Naive thymus-derived CD4-positive, alpha-beta T cell (primary cell): ENCODE measurements around the gene EDRF1. TPM values are rescaled to one million over a fixed set of nuclear protein-coding genes. Genes with fewer than 3 reads are reported as not detected.

ENCODE experiments used
- ATAC-seq: fragments of 150-1000 bp; cut with Tn5 transposase; 2 replicates; pipeline ENCODE4 v1.10.0; 2021; ENCODE audit warnings: mild to moderate bottlenecking, moderate library complexity
- CTCF ChIA-PET: fragments of 350-600 bp; sonication (Branson Sonifier 250); formaldehyde crosslinking; loops from one replicate; lab custom pipeline; 2021; ENCODE audit warnings: antibody characterized with exemption; lab: Charles Lee
- POLR2A ChIA-PET: fragments of 350-600 bp; sonication (Branson Sonifier 250); formaldehyde crosslinking; loops from one replicate; lab custom pipeline; 2021; ENCODE audit warnings: antibody characterized with exemption, inconsistent platforms; lab: Charles Lee
- DNase-seq, 9 donors: peaks; one replicate each; pipeline versions ENCODE4 v3.0.0 to v3.0.0-alpha.2; 2020 to 2022; ENCODE audit warnings: mixed read lengths in 1 of 9
- H3K27ac ChIP-seq: one replicate; pipeline ENCODE4 v1.7.0; 2013; ENCODE audit warnings: mild to moderate bottlenecking, low read depth, low read length, moderate library complexity
- H3K27me3 ChIP-seq, 2 donors: one replicate each; pipeline ENCODE4 v1.7.0; 2013; ENCODE audit warnings: low read length in 2 of 2, mild to moderate bottlenecking in 2 of 2, moderate library complexity in 2 of 2; ENCODE audit not compliant: control insufficient read depth in 2 of 2, insufficient read depth in 2 of 2
- H3K36me3 ChIP-seq, 3 experiments: 1 replicate in 2 of 3; 2 replicates in 1 of 3; pipeline ENCODE4 v1.7.0; 2013; ENCODE audit warnings: low read length in 3 of 3, mild to moderate bottlenecking in 3 of 3, moderate library complexity in 1 of 3; ENCODE audit not compliant: insufficient read depth in 3 of 3, control insufficient read depth in 2 of 3
- H3K4me1 ChIP-seq, 2 donors: one replicate each; pipeline ENCODE4 v1.7.0; 2013; ENCODE audit warnings: low read length in 2 of 2, mild to moderate bottlenecking in 2 of 2, moderate library complexity in 1 of 2; ENCODE audit not compliant: control insufficient read depth in 2 of 2, insufficient read depth in 2 of 2
- H3K4me3 ChIP-seq: 2 replicates; pipeline ENCODE4 v1.7.0; 2013; ENCODE audit warnings: mild to moderate bottlenecking, low read length
- H3K9me3 ChIP-seq, 3 experiments: 1 replicate in 2 of 3; 2 replicates in 1 of 3; pipeline ENCODE4 v1.7.0; 2013; ENCODE audit warnings: low read length in 3 of 3; ENCODE audit not compliant: control insufficient read depth in 2 of 3
- H3K27ac Mint-ChIP-seq, 9 donors: one replicate each; pipeline ENCODE4 v1.8.0; 2020 to 2022; ENCODE audit warnings: mixed read lengths in 9 of 9, mild to moderate bottlenecking in 8 of 9, moderate library complexity in 5 of 9, inconsistent platforms in 2 of 9
- H3K27me3 Mint-ChIP-seq, 5 donors: one replicate each; pipeline ENCODE4 v1.8.0; 2021 to 2022; ENCODE audit warnings: mixed read lengths in 5 of 5, mild to moderate bottlenecking in 1 of 5
- H3K36me3 Mint-ChIP-seq, 5 donors: one replicate each; pipeline ENCODE4 v1.8.0; 2020 to 2022; ENCODE audit warnings: mixed read lengths in 5 of 5, mild to moderate bottlenecking in 3 of 5, inconsistent platforms in 1 of 5
- H3K4me1 Mint-ChIP-seq, 7 donors: one replicate each; pipeline ENCODE4 v1.8.0; 2020 to 2022; ENCODE audit warnings: mixed read lengths in 7 of 7, mild to moderate bottlenecking in 3 of 7, inconsistent platforms in 1 of 7
- H3K4me3 Mint-ChIP-seq, 10 donors: one replicate each; pipeline ENCODE4 v1.8.0; 2020 to 2022; ENCODE audit warnings: mild to moderate bottlenecking in 10 of 10, mixed read lengths in 10 of 10, moderate library complexity in 6 of 10, inconsistent platforms in 2 of 10
- H3K9me3 Mint-ChIP-seq, 11 donors: one replicate each; pipeline ENCODE4 v1.8.0; 2020 to 2022; ENCODE audit warnings: mixed read lengths in 11 of 11, mild to moderate bottlenecking in 4 of 11, inconsistent platforms in 1 of 11, moderate library complexity in 1 of 11
- intact Hi-C, 2 donors: fragments of 100-400 bp; cut with micrococcal nuclease; formaldehyde crosslinking; loops; one replicate each; pipeline ENCODE4 v1.15.1; 2023
- polyA plus RNA-seq, 2 donors: library from polyadenylated mRNA; unstranded; fragments of 300-500 nt; fragmentation: Illumina TruSeq; gene quantifications; one replicate each; pipeline ENCODE4 v1.2.3, GENCODE V29; 2021
- total RNA-seq, 6 experiments: library from RNA in 5 of 6; stranded (reverse) in 5 of 6; gene quantifications; 1 replicate in 5 of 6; 2 replicates in 1 of 6; pipeline ENCODE4 v1.2.3 and lab custom pipeline; 2021 to 2026

EDRF1 gene
- total and polyA plus RNA-seq, 7 experiments from 2014 or later: 11.3 to 64.4 (median 43.8) TPM

- Histone ChIP-seq H3K27me3 (no peaks in the 10 kb centered on the region), H3K4me3 (no peak overlapping the region), H3K27ac (no peak overlapping the region), H3K36me3 (peaks cover 0 to 29% (median 2%) of the 10 kb centered on the region in 3 experiments), H3K4me1 (no peaks in the 10 kb centered on the region), H3K9me3 (no peaks in the 10 kb centered on the region)
- POLR2A ChIA-PET: no interaction called here
- H3K4me3 Mint-ChIP-seq: no peak overlapping the region
- no peak for ATAC-seq
- H3K9me3 Mint-ChIP-seq: no peaks in the 10 kb centered on the region
- peak overlapping the region in 1 of 9 donors; percentile 12 for H3K27ac Mint-ChIP-seq
- peaks cover 0 to 1% (median under 1%) of the 10 kb centered on the region in 5 donors for H3K27me3 Mint-ChIP-seq
- intact Hi-C loops: no loop called here
- DNase-seq: no peak
- peaks cover 11 to 36% (median 22%) of the 10 kb centered on the region in 5 donors for H3K36me3 Mint-ChIP-seq
- peaks cover 0 to 2% (median 0%) of the 10 kb centered on the region in 7 donors for H3K4me1 Mint-ChIP-seq
- CTCF ChIA-PET: no interaction called here
Observed at GRCh38 chr10:125769175-125769574, 49.7 kb downstream of the EDRF1 start.

- H3K27me3 ChIP-seq: no peaks in the 10 kb centered on the region
- no peaks in the 10 kb centered on the region for H3K9me3 Mint-ChIP-seq
- ATAC-seq: no peak
- H3K36me3 ChIP-seq: peaks cover 0 to 13% (median 0%) of the 10 kb centered on the region in 3 experiments
- intact Hi-C loops: no loop called here
- CTCF ChIA-PET: interaction anchor here (0.6 to 0.7 kb wide), 3 partner anchors 25 to 1344 kb away, joined by 3 to 10 read pairs (median 4); no protein-coding TSS in a partner anchor
- no peak overlapping the region for H3K4me3 ChIP-seq
- POLR2A ChIA-PET: no interaction called here
- H3K27ac Mint-ChIP-seq: peak overlapping the region in 1 of 9 donors; percentile 42
- H3K9me3 ChIP-seq: no peaks in the 10 kb centered on the region
- H3K27me3 Mint-ChIP-seq: peaks cover 0 to 6% (median 4%) of the 10 kb centered on the region in 5 donors
- H3K4me1 ChIP-seq: no peaks in the 10 kb centered on the region
- H3K4me1 Mint-ChIP-seq: peaks cover 0 to 6% (median 0%) of the 10 kb centered on the region in 7 donors
- H3K36me3 Mint-ChIP-seq: peaks cover 1 to 23% (median 11%) of the 10 kb centered on the region in 5 donors
- no peak overlapping the region for H3K4me3 Mint-ChIP-seq
- no peak overlapping the region for H3K27ac ChIP-seq
- no peak for DNase-seq
Observed at GRCh38 chr10:125770844-125771243, 51.3 kb downstream of the EDRF1 start.

- peaks cover 0 to 6% (median 4%) of the 10 kb centered on the region in 5 donors for H3K27me3 Mint-ChIP-seq
- no peak for DNase-seq
- H3K27ac Mint-ChIP-seq: no peak overlapping the region
- H3K36me3 ChIP-seq: peaks cover 0 to 4% (median 0%) of the 10 kb centered on the region in 3 experiments
- no peaks in the 10 kb centered on the region for H3K27me3 ChIP-seq
- no peak for ATAC-seq
- CTCF ChIA-PET: no interaction called here
- H3K36me3 Mint-ChIP-seq: peaks cover 0 to 15% (median 7%) of the 10 kb centered on the region in 5 donors
- no peak overlapping the region for H3K4me3 ChIP-seq
- intact Hi-C loops: no loop called here
- no peak overlapping the region for H3K27ac ChIP-seq
- H3K4me1 ChIP-seq: no peaks in the 10 kb centered on the region
- no peak overlapping the region for H3K4me3 Mint-ChIP-seq
- H3K9me3 Mint-ChIP-seq: no peaks in the 10 kb centered on the region
- peaks cover 0 to 6% (median 0%) of the 10 kb centered on the region in 7 donors for H3K4me1 Mint-ChIP-seq
- no peaks in the 10 kb centered on the region for H3K9me3 ChIP-seq
- POLR2A ChIA-PET: no interaction called here
Observed at GRCh38 chr10:125772112-125772863, 52.8 kb downstream of the EDRF1 start.

DNA sequence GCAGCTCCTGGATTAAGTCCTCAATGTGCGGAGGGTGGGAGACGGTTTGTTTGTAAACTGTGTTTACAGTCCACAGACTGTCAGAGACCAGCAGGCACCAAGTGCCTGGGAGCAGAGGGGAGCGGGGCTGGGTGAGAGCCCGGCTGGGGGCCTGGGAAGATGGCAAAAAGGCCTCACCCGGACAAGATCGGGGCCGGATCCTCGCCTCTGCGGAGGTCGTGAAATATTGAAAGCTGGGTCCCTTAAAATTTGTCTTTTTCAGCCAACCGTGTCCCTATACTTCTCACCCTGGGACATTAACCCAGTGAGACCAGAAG, 53.3 kb downstream of the EDRF1 start:
- Mint-ChIP-seq H3K36me3 (peaks cover 0 to 12% (median 2%) of the 10 kb centered on the region in 5 donors), H3K27ac (no peak overlapping the region), H3K4me3 (no peak overlapping the region), H3K9me3 (no peaks in the 10 kb centered on the region), H3K27me3 (peaks cover 0 to 6% (median 4%) of the 10 kb centered on the region in 5 donors), H3K4me1 (peaks cover 0 to 6% (median 0%) of the 10 kb centered on the region in 7 donors)
- Histone ChIP-seq H3K27me3 (no peaks in the 10 kb centered on the region), H3K4me3 (no peak overlapping the region), H3K4me1 (no peaks in the 10 kb centered on the region), H3K36me3 (peaks cover 0 to 4% (median 0%) of the 10 kb centered on the region in 3 experiments), H3K27ac (no peak overlapping the region), H3K9me3 (no peaks in the 10 kb centered on the region)
- POLR2A ChIA-PET: no interaction called here
- CTCF ChIA-PET: no interaction called here
- DNase-seq (no peak), ATAC-seq (no peak)
- intact Hi-C loops: no loop called here

DNA sequence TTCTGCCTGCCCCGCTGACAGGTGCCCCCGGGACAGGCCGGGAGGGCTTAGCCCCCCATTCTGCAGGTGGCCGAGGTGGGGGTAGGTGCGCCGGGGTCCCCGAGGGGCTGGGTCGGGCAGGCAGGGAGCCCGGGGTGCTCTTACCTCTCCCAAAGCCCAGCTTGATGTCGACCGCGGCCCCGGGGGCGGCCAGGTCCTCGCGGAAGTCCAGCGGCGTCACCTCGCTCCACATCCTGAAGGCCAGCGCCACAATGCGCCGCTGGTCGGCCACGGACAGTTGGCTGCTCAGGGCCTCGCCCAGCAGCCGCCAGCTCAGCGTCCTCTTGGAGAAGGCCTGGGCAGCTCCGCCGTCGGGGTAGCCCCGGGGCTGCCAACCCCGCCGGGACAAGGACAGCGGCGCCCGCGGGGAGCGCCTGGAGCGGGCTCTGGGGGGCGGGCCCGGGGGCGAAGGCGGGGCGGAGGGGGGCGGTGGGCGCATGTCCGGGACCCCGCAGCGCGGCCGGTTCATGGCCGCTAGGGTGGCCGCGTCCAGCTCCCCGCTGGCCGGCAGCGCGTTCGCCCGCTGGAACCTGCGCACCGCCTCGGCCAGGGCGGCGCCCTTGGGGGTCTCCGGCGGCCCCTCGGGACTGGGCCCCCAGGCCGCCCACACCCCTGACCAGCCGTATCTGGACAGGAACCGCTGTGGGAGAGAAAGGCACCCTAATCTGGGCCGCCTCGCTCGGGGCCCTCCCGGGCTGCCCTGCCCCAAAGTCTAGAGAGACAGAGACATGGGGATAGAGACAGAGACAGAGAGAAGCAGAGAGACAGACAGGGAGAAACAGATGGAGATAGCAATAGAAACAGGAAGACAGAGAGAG, 54.4 kb downstream of the EDRF1 start:
- Mint-ChIP-seq H3K4me1 (peaks cover 0 to 6% (median 0%) of the 10 kb centered on the region in 7 donors), H3K36me3 (peaks cover 0 to 6% (median 0%) of the 10 kb centered on the region in 5 donors), H3K27ac (no peak overlapping the region), H3K4me3 (no peak overlapping the region), H3K9me3 (no peaks in the 10 kb centered on the region), H3K27me3 (peaks cover 0 to 12% (median 4%) of the 10 kb centered on the region in 5 donors)
- no peaks in the 10 kb centered on the region for H3K9me3 ChIP-seq
- H3K4me1 ChIP-seq: no peaks in the 10 kb centered on the region
- no peak overlapping the region for H3K27ac ChIP-seq
- POLR2A ChIA-PET: no interaction called here
- CTCF ChIA-PET: no interaction called here
- no peak for ATAC-seq
- intact Hi-C loops: no loop called here
- H3K27me3 ChIP-seq: no peaks in the 10 kb centered on the region
- H3K36me3 ChIP-seq: peaks cover 0 to 4% (median 0%) of the 10 kb centered on the region in 3 experiments
- DNase-seq: no peak
- no peak overlapping the region for H3K4me3 ChIP-seq

GRCh38 chr10:125774581-125775191, 55.2 kb downstream of the EDRF1 start:
- peaks cover 0 to 12% (median 4%) of the 10 kb centered on the region in 5 donors for H3K27me3 Mint-ChIP-seq
- no peak overlapping the region for H3K27ac Mint-ChIP-seq
- Histone ChIP-seq H3K27me3 (no peaks in the 10 kb centered on the region), H3K27ac (no peak overlapping the region), H3K4me1 (no peaks in the 10 kb centered on the region), H3K4me3 (no peak overlapping the region), H3K36me3 (no peaks in the 10 kb centered on the region), H3K9me3 (no peaks in the 10 kb centered on the region)
- ChIA-PET CTCF (no interaction called here), POLR2A (no interaction called here)
- H3K4me3 Mint-ChIP-seq: no peak overlapping the region
- H3K9me3 Mint-ChIP-seq: peaks cover 0 to 2% (median 0%) of the 10 kb centered on the region in 11 donors
- H3K4me1 Mint-ChIP-seq: peaks cover 0 to 6% (median 0%) of the 10 kb centered on the region in 7 donors
- intact Hi-C loops: no loop called here
- DNase-seq (no peak), ATAC-seq (no peak)
- H3K36me3 Mint-ChIP-seq: no peaks in the 10 kb centered on the region
